Measurements from ENCODE around the gene CPN1. TPM values are rescaled to one million over a fixed set of nuclear protein-coding genes. Genes with fewer than 3 reads are reported as not detected.

CPN1 gene
- polyA plus RNA-seq, 1 donor (not counting 4 experiments of a cell fraction or from before 2014, with no cell fraction given) = not detected

GRCh38 chr10:100037758-100038315, 43.8 kb downstream of the CPN1 start:
- no peak for FAIRE-seq
- H3K4me2 ChIP-seq (ENCODE audit: control insufficient read depth, extremely low read depth, insufficient read depth, low read depth, low read length) = peak overlapping the region; percentile 46
- H3K9ac ChIP-seq (ENCODE audit: control insufficient read depth, extremely low read depth, insufficient read depth, low read length) = no peak overlapping the region

DNA sequence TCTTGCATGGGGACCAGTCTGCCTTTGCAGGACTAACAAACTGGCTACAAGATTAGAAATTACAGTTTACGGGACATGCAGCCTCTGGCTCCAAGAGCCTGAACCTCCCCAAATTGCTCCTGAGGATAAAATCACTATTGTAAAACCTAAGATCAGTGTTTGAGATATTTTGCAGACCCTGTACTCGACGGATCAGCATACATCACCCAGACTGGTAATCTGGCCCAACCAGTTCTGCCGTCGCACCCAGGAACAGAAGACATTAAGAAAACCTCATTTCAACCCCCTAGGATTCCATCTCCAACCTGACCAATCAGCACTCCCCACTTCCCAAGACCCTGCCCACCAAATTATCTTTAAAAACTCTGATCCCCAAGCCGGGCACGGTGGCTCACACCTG, 44.8 kb downstream of the CPN1 start:
- H2AFZ ChIP-seq (ENCODE audit: control insufficient read depth, low read length) = no peak overlapping the region
- no peaks in the 10 kb centered on the region for H3K9me3 ChIP-seq (ENCODE audit: control insufficient read depth, low read depth, low read length)
- no peaks in the 10 kb centered on the region for H3K27me3 ChIP-seq (ENCODE audit: control insufficient read depth, extremely low read depth, insufficient read depth, low read length)
- DNase-seq (ENCODE audit: low read depth, low spot score) (no peak), FAIRE-seq (no peak)
- H3K4me2 ChIP-seq (ENCODE audit: control insufficient read depth, extremely low read depth, insufficient read depth, low read depth, low read length) = no peak overlapping the region
- no peak overlapping the region for H3K4me3 ChIP-seq (ENCODE audit: control insufficient read depth in 2 of 3, extremely low read depth in 1 of 3, insufficient read depth in 2 of 3, low read depth in 1 of 3, low read length in 3 of 3)
- no peak for TF ChIP-seq CTCF (optimal IDR thresholded peaks at IDR 0.05 in 1 of 3, IDR thresholded peaks at IDR 0.05 in 1 of 3, conservative IDR thresholded peaks at IDR 0.05 in 1 of 3; ENCODE audit: extremely low read depth in 1 of 3, insufficient read depth in 2 of 3, low read length in 3 of 3)
- TF ChIP-seq EZH2 (IDR thresholded peaks at IDR 0.05; ENCODE audit: low read length) = no peak
- no peak overlapping the region for H3K9ac ChIP-seq (ENCODE audit: control insufficient read depth, extremely low read depth, insufficient read depth, low read length)
- H3K79me2 ChIP-seq (ENCODE audit: control insufficient read depth, insufficient read depth, low read length) = no peaks in the 10 kb centered on the region
- H3K9me1 ChIP-seq (ENCODE audit: control insufficient read depth, extremely low read depth, insufficient read depth, low read length) = no peaks in the 10 kb centered on the region
- no peak overlapping the region for H3K27ac ChIP-seq (ENCODE audit: control insufficient read depth, insufficient read depth, low read length)
- no peaks in the 10 kb centered on the region for H4K20me1 ChIP-seq (ENCODE audit: control insufficient read depth, extremely low read depth, insufficient read depth, low read length)
- H3K36me3 ChIP-seq (ENCODE audit: control insufficient read depth in 2 of 2, extremely low read depth in 1 of 2, insufficient read depth in 2 of 2, low read length in 2 of 2) = no peaks in the 10 kb centered on the region
- dilution Hi-C loops (cut with MboI; ENCODE audit: extremely low pct_ligation_motif_present, low sequenced_read_pairs) = no loop called here
- peaks cover 9% of the 10 kb centered on the region for H3K4me1 ChIP-seq (ENCODE audit: control insufficient read depth, extremely low read depth, insufficient read depth, low read length)

More at GRCh38 chr10:100037758-100038315, 43.8 kb downstream of the CPN1 start:
- Histone ChIP-seq H3K4me3 (ENCODE audit: control insufficient read depth in 2 of 3, extremely low read depth in 1 of 3, insufficient read depth in 2 of 3, low read depth in 1 of 3, low read length in 3 of 3) (no peak overlapping the region), H4K20me1 (ENCODE audit: control insufficient read depth, extremely low read depth, insufficient read depth, low read length) (no peaks in the 10 kb centered on the region), H3K9me3 (ENCODE audit: control insufficient read depth, low read depth, low read length) (no peaks in the 10 kb centered on the region), H3K9me1 (ENCODE audit: control insufficient read depth, extremely low read depth, insufficient read depth, low read length) (no peaks in the 10 kb centered on the region), H2AFZ (ENCODE audit: control insufficient read depth, low read length) (no peak overlapping the region), H3K79me2 (ENCODE audit: control insufficient read depth, insufficient read depth, low read length) (no peaks in the 10 kb centered on the region), H3K36me3 (ENCODE audit: control insufficient read depth in 2 of 2, extremely low read depth in 1 of 2, insufficient read depth in 2 of 2, low read length in 2 of 2) (no peaks in the 10 kb centered on the region), H3K4me1 (ENCODE audit: control insufficient read depth, extremely low read depth, insufficient read depth, low read length) (peaks cover 9% of the 10 kb centered on the region), H3K27ac (ENCODE audit: control insufficient read depth, insufficient read depth, low read length) (peak overlapping the region; percentile 49), H3K27me3 (ENCODE audit: control insufficient read depth, extremely low read depth, insufficient read depth, low read length) (no peaks in the 10 kb centered on the region)
- DNase-seq (ENCODE audit: low read depth, low spot score) = no peak
- dilution Hi-C loops (cut with MboI; ENCODE audit: extremely low pct_ligation_motif_present, low sequenced_read_pairs) = no loop called here
- TF ChIP-seq CTCF (optimal IDR thresholded peaks at IDR 0.05 in 1 of 3, IDR thresholded peaks at IDR 0.05 in 1 of 3, conservative IDR thresholded peaks at IDR 0.05 in 1 of 3; ENCODE audit: extremely low read depth in 1 of 3, insufficient read depth in 2 of 3, low read length in 3 of 3) (no peak), EZH2 (IDR thresholded peaks at IDR 0.05; ENCODE audit: low read length) (no peak)

All from keratinocyte (primary cell).